Activated T-helper 1 cell treated with Interleukin-2 at 50 U/mL for 16 hours (primary cell): ENCODE results near the gene STXBP3.
"Not testable (repeated sequence)": the region's sequence is repeated elsewhere in the genome, so short reads cannot be mapped to it uniquely, and the experiment has no call there.

Source experiments
- DNase-seq: peaks from one replicate; pipeline ENCODE4 v3.0.0-alpha.2; 2020; ENCODE audit warnings: low read depth

Gene STXBP3

DNA sequence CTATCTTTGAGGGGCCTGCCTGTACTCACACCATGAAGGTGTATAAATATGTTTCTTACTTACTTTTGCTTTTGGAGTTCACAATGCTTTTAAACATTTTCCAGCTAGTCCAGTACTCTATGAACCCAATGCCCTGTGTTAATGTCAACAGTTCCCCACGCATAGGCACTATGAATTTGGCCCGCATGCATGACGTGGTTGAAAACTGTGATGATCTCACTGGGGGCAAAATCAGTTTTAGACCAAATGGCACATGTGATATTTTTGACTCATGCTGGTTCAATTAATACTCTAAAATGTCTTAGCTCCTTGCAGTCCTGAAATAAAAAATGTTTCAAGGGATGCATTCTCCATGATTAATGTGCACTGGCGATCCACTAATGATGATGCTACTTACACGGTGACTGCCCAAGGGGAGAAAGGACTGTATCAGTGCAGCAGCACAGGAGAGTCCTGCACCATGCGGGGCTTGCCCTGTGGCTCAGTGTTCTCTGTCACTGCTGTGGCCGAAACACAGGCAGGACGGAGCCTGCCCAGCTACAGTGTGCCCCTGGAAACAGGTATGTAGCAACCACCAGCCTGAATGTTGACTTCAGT lies 18.0 kb upstream of the STXBP3 start:
- no peak for DNase-seq

DNA sequence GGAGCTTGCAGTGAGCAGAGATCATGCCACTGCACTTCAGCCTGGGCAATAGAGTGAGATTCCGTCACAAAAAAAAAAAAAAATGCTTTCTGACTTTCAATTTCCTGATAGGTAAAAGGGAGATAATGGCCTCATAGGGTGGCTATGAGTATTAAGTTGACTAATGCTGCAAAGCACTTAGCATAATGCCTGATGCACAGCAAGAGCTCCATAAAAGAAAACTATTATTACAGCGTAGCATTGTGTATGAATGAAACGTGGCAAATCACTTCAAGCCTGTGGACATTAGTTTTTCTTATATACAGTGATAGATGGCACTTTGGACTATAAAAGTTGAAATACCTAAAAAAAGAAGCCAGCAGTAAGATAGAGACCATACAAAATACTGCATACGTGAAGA lies 17.0 kb upstream of the STXBP3 start:
- DNase-seq = no peak

DNA sequence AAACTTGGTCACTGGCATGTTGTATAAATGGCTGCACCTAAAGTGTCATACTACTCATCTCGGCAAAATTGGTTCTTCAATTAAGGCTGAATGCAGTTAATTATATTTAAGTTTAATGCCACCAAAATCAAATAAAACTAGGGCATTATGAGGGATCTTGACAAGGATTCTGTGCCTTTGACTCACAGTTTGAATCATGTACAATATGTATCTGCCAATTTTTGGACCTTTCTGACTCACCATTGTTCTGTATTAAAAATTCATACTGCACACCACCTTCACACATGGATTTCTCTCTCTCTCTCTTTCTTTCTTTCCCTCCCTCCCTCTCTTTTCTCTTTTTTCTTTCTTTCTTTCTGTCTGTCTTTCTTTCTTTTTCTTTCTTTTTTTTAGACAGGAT lies 14.1 kb upstream of the STXBP3 start:
- DNase-seq = no peak

- no peak for DNase-seq
These were observed 12.2 kb upstream of the STXBP3 start for GRCh38 chr1:108734171-108734865.

GRCh38 chr1:108742253-108742652 lies 4.2 kb upstream of the STXBP3 start:
- no peak for DNase-seq

- DNase-seq = no peak
These were observed 493 bp upstream of the STXBP3 start for GRCh38 chr1:108745980-108746381.

DNA sequence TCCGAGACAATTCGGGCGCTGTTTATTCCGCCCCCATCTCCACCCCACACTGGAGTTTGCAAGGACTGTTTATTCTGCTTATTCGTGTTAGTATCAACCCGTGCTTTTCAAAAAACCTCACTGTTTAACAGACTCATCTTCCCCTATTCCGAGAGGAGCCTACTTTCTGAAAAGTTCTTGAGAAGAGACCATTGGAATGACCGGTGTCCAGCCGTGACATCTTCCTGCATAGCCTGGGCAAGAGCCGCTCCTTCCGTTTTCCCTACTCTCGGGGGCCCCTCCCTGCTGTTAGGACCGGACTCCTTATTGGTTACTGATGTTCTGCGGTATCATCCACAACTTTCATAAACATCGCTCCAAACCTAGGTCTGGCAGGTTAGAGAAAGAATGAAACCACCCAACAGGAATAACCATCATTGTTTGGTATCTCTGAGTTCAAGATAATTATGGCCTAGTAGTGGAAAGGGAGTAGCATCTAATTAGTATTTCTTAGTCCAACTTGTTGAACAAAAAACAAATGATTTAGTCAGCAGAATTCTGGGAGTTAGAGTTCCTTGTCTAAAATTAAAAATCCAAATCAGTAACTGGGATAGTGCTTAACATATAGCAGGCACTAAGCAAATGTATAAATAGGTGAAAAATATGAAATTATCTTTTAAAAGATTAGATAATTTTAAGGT lies 837 bp downstream of the STXBP3 start:
- DNase-seq = no peak

- no peak for DNase-seq
These were observed 1.4 kb downstream of the STXBP3 start for GRCh38 chr1:108747898-108748297.

DNA sequence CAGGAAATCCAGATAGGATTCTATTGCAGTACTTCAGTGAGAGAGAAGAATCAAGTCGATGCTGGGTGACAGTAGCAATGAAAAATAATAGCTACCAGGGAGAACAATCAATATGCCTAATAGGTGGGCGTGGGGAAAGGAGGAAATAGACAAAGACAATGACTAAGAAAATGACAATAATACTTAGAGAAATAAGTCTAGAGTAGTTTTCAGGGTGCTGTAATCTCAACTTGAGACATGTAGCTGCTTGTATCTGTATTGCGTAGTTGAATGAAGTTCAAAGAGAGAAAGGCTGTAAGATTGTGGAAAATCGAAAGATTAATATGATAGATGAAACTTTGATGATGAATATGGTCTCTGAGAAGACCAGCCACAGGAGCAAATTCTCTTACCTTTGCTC lies 2.6 kb downstream of the STXBP3 start:
- no peak for DNase-seq

DNA sequence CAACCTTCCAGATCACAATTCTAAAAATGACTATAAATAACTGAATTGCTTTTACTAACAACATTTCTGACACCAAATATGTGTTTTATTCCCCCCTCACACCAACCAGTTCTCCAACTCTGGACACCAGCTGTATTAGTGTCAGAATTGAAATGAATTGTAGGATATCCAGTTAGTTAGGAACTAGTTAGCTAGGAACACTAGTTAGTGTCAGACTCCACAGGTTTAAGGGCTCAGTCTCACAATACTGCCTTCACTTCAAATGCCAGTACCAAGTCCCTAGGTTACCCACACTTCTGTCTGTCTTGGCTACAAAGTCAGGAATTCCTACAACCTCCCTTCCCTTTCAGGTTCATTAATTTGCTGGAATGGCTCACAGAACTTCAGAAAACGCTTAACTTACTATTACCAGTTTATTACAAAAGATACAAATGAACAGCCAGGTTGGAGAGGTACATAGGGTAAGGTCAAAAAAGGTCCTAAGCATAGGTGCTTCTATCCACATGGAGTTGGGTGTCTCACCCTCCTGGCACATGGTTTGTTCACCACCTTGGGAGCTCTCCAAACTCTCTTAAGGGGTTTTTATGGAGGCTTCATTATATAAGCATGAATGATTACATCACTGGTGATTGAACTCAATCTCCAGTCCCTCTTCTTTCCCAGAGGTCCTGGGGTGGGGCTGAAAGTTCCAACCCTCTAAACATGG lies 4.2 kb downstream of the STXBP3 start:
- DNase-seq = no peak

DNA sequence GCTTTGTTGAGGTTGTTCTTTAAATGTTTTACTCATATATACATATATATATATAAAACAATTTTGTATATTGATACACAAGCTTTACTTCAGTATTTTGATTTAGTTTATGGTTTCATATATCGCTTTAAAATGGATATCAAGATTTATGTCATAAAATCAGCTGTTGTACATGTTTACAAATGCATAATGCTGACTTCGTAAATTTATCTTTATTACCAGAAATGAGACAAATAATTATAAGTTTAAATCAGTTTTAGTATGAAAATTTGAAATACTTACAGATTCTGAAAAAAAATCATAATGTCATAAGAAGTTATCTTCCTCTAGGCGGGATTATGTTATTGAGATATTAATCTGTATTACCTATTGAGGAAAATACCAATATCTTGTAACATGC lies 6.9 kb downstream of the STXBP3 start:
- DNase-seq = no peak

- no peak for DNase-seq
These were observed 12.3 kb downstream of the STXBP3 start for GRCh38 chr1:108758796-108759195.

- DNase-seq = no peak
These were observed 20.6 kb downstream of the STXBP3 start for GRCh38 chr1:108767115-108767514.

GRCh38 chr1:108767708-108768107 lies 21.2 kb downstream of the STXBP3 start:
- no peak for DNase-seq

DNA sequence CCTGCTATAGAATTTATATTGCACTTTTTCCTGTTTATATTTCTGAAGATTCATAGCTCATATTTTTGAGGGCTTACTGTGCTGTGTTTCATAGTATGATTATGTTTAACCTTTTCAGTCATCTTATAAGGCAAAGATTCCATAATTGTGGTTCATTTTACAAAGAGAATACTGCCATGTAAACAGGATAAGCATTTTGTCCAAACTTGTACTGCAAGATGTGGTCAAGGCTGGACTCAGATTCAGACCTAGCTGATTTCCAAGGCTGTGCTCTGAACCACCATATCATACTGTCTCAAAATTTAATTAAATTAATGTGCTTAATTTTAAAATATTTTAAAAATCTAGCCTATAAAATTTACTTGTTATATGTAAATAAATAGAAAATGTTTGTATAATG lies 31.4 kb downstream of the STXBP3 start:
- DNase-seq = no peak

DNA sequence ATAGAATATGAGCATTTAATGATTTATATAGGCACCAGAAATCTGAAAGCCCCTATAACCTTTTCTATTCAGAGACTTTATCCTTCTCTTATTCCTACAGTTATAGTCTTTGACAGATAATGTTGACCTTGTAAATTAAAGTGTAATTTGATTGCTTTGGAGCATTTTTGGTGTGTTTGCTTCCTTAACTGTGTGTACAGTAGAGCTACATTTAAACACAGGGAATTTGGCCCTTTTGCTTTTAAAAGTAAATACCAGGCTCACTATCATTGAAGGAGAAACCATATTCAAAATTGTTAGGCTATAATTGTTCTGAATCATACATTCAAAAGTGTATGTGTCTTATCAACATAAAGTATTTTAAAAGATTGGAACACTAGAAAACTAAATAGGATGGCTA lies 33.0 kb downstream of the STXBP3 start:
- DNase-seq = no peak

GRCh38 chr1:108780937-108781574 lies 34.6 kb downstream of the STXBP3 start:
- no peak for DNase-seq

GRCh38 chr1:108781575-108781944 lies 35.1 kb downstream of the STXBP3 start:
- not testable (repeated sequence) for DNase-seq

DNA sequence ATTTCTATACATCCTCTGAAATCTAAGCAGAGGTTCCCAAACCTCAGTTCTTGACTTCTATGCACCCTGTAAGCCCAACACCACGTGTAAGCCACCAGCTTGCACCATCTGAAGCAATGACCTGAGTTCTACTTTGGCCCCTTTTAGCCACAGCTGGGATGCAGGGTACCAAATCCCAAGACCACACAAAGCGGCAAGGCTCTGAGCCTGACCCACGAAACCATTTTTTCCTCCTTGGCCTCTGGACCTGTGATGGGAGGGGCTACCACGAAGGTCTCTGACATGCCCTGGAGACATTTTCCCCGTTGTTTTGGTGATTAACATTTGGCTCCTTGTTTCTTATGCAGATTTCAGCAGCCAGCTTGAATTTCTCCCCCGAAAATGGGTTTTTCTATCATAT lies 38.8 kb downstream of the STXBP3 start:
- DNase-seq = no peak

DNA sequence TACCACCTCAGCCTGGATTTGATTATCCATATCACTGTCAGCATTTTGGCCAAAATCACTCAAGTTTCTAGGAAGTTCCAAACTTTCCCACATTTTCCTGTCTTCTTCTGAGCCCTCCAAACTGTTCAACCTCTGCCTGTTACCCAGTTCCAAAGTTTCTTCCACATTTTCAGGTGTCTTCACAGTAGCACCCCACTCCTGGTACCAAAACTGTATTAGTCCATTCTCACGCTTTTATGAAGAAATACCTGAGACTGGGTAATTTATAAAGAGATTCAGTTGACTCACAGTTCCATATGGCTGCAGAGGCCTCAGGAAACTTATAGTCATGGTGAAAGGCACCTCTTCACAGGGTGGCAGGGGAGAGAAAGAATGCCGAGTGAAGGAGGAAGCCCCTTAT lies 39.4 kb downstream of the STXBP3 start:
- DNase-seq = no peak

- DNase-seq = no peak
These were observed 45.3 kb downstream of the STXBP3 start for GRCh38 chr1:108791790-108792189.

DNA sequence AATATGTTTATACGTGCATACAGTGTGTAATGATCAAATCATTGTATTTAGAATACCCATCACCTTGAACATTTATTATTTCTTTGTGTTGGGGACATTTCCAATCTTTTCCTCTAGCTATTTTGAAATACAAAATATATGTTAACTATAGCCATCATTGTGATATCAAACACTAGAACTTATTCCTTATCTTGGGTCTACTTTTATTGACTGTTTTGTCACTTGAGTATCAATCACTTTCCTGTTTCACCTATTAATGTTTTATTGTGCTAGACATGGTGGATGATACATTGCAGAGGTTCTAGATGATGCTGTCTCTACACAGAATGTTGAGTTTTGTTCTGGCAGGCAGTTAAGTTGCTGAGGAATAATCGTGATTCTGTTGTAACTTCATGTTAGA lies 45.9 kb downstream of the STXBP3 start:
- no peak for DNase-seq

GRCh38 chr1:108799001-108799400 lies 52.5 kb downstream of the STXBP3 start:
- no peak for DNase-seq
